Lower leg skin (tissue), 4 donors: ENCODE measurements around the gene NFX1. TPM values are rescaled to one million over a fixed set of nuclear protein-coding genes. Genes with fewer than 3 reads are reported as not detected.
A peak's percentile ranks its signal among the peaks of the same experiment; 100 is the strongest.

Source experiments
- DNase-seq, 2 donors: peaks; one replicate each; pipeline ENCODE4 v3.0.0-alpha.2; 2019; ENCODE audit warnings: low spot score in 2 of 2
- H3K4me3 ChIP-seq: fragments of 200-600 bp; sonication (generic); 2 replicates; pipeline ENCODE4 v1.5.1; 2017; ENCODE audit warnings: mild to moderate bottlenecking, low read depth; ENCODE audit not compliant: poor library complexity, severe bottlenecking
- CTCF ChIP-seq, 3 donors: fragments of 450-650 bp; IDR thresholded peaks; one replicate each; pipeline ENCODE4 v1.5.1; 2016; ENCODE audit warnings: antibody characterized with exemption in 3 of 3, mild to moderate bottlenecking in 3 of 3, moderate library complexity in 2 of 3
- POLR2A ChIP-seq, 2 donors: fragments of 450-650 bp; IDR thresholded peaks; one replicate each; pipeline ENCODE4 v1.6.1; 2016 to 2017; ENCODE audit warnings: antibody characterized with exemption in 2 of 2, mild to moderate bottlenecking in 1 of 2, moderate library complexity in 1 of 2
- WGBS, 2 donors: methylation state at CpG; one replicate each; pipeline ENCODE4 v1.1.5; 2018; 5-methylcytosine and 5-hydroxymethylcytosine counted together
- intact Hi-C: fragments of 100-400 bp; cut with DNase I; formaldehyde crosslinking; loops from one replicate; pipeline ENCODE4 v1.15.0; 2023; ENCODE audit warnings: low total_unique reads
- total RNA-seq, 4 donors: library from RNA; depleted of rRNA; stranded (reverse); fragments of >200 nt; gene quantifications; one replicate each; pipeline ENCODE4 v1.1.0, GENCODE V29; 2016

NFX1 gene
- total RNA-seq, 4 donors from 2014 or later: 39.3 to 53.6 (median 47.1) TPM

GRCh38 chr9:33255471-33255870 lies 34.8 kb upstream of the NFX1 start:
- TF ChIP-seq CTCF (IDR thresholded peaks at IDR 0.05): no peak
- TF ChIP-seq POLR2A (IDR thresholded peaks at IDR 0.05): no peak
- no peak overlapping the region for H3K4me3 ChIP-seq
- WGBS, 2 donors: 58 to 69% methylated on average over 4 of the region's 4 CpGs
- intact Hi-C loops: no loop called here
- no peak for DNase-seq

- H3K4me3 ChIP-seq: no peak overlapping the region
- intact Hi-C loops: no loop called here
- no peak for TF ChIP-seq CTCF (IDR thresholded peaks at IDR 0.05)
- TF ChIP-seq POLR2A (IDR thresholded peaks at IDR 0.05): no peak
- no peak for DNase-seq
- 74 to 78% methylated on average over 2 of the region's 2 CpGs for WGBS, 2 donors
These were observed 34.1 kb upstream of the NFX1 start for GRCh38 chr9:33256236-33256635.

- 91% methylated on average over 4 of the region's 4 CpGs for WGBS, 2 donors
- TF ChIP-seq CTCF (IDR thresholded peaks at IDR 0.05) (no peak), POLR2A (IDR thresholded peaks at IDR 0.05) (no peak)
- no peak overlapping the region for H3K4me3 ChIP-seq
- intact Hi-C loops: no loop called here
- DNase-seq: no peak
These were observed 33.0 kb upstream of the NFX1 start for GRCh38 chr9:33257276-33257675.

GRCh38 chr9:33260372-33260771 lies 29.9 kb upstream of the NFX1 start:
- DNase-seq: no peak
- no peak overlapping the region for H3K4me3 ChIP-seq
- intact Hi-C loops: no loop called here
- TF ChIP-seq POLR2A (IDR thresholded peaks at IDR 0.05) (no peak), CTCF (IDR thresholded peaks at IDR 0.05) (no peak)
- WGBS, 2 donors: 88 to 91% methylated on average over 1 of the region's 1 CpG

GRCh38 chr9:33263131-33264002 lies 26.9 kb upstream of the NFX1 start:
- H3K4me3 ChIP-seq: peak overlapping the region; percentile 83
- TF ChIP-seq CTCF (IDR thresholded peaks at IDR 0.05): no peak
- no peak for TF ChIP-seq POLR2A (IDR thresholded peaks at IDR 0.05)
- WGBS, 2 donors: 3 to 4% methylated on average over 24 to 25 of the region's 25 CpGs
- intact Hi-C loops: no loop called here
- DNase-seq: no peak
